OCI-LY7 (cell line): Measurements from ENCODE around the gene POGK. TPM values are rescaled to one million over a fixed set of nuclear protein-coding genes. Genes with fewer than 3 reads are reported as not detected.

Experiments
- BruUV-seq: library from RNA; stranded (reverse); fragments of 400-500 nt; replicated peaks from 2 replicates; lab custom pipeline; 2021; lab: Mats Ljungman, UMichigan
- CTCF ChIA-PET: fragments of 300-600 bp; sonication (Branson Sonifier 250); formaldehyde crosslinking; loops from one replicate; lab custom pipeline; 2022; ENCODE audit warnings: antibody characterized with exemption; ENCODE audit not compliant: unreplicated experiment; lab: Charles Lee
- POLR2A ChIA-PET: fragments of 300-600 bp; sonication (Branson Sonifier 250); formaldehyde crosslinking; loops from one replicate; lab custom pipeline; 2022; ENCODE audit warnings: antibody characterized with exemption; lab: Charles Lee
- DNase-seq: peaks from one replicate; pipeline ENCODE4 v3.0.0-alpha.2; 2015; ENCODE audit warnings: low spot score
- H2AFZ ChIP-seq: fragments of 200-600 bp; sonication (generic), shearing (Covaris generic); 2 replicates; pipeline ENCODE4 v1.6.1; 2014; ENCODE audit warnings: mild to moderate bottlenecking, antibody characterized with exemption, low read length, moderate library complexity
- H3K27ac ChIP-seq: fragments of 200-600 bp; sonication (generic); 2 replicates; pipeline ENCODE4 v1.5.1; 2014; ENCODE audit warnings: mixed run types, low read depth, mild to moderate bottlenecking, moderate library complexity, low read length, inconsistent platforms; ENCODE audit not compliant: poor library complexity, severe bottlenecking
- H3K36me3 ChIP-seq: fragments of 200-600 bp; sonication (generic); 2 replicates; pipeline ENCODE4 v1.6.1; 2014; ENCODE audit warnings: mild to moderate bottlenecking, antibody characterized with exemption, low read length, moderate library complexity, mixed read lengths; ENCODE audit not compliant: insufficient read depth
- H3K4me1 ChIP-seq: fragments of 200-600 bp; sonication (generic); 2 replicates; pipeline ENCODE4 v1.5.1; 2014; ENCODE audit warnings: mild to moderate bottlenecking, low read length; ENCODE audit not compliant: insufficient read depth, poor library complexity, severe bottlenecking
- H3K4me2 ChIP-seq: fragments of 200-600 bp; sonication (generic); 2 replicates; pipeline ENCODE4 v1.6.1; 2014; ENCODE audit warnings: mild to moderate bottlenecking, low read length
- H3K4me3 ChIP-seq: fragments of 200-600 bp; sonication (generic); 2 replicates; pipeline ENCODE4 v1.5.1; 2014; ENCODE audit warnings: mild to moderate bottlenecking, low read depth, low read length; ENCODE audit not compliant: poor library complexity, severe bottlenecking
- H3K79me2 ChIP-seq: fragments of 200-600 bp; sonication (generic); 2 replicates; pipeline ENCODE4 v1.6.1; 2016; ENCODE audit warnings: low read depth, mild to moderate bottlenecking, low read length, moderate library complexity, mixed read lengths; ENCODE audit not compliant: insufficient read depth
- H3K9me2 ChIP-seq: fragments of 200-600 bp; sonication (generic); 2 replicates; pipeline ENCODE4 v1.6.1; 2016; ENCODE audit warnings: mild to moderate bottlenecking, low read length, mixed read lengths; ENCODE audit not compliant: insufficient read depth
- H3K9me3 ChIP-seq: fragments of 200-600 bp; sonication (generic); 2 replicates; pipeline ENCODE4 v1.6.1; 2014; ENCODE audit warnings: mild to moderate bottlenecking, mixed run types, low read length, mixed read lengths
- H4K20me1 ChIP-seq: fragments of 200-600 bp; sonication (generic); 2 replicates; pipeline ENCODE4 v1.6.1; 2014; ENCODE audit warnings: mild to moderate bottlenecking, antibody characterized with exemption, low read length, moderate library complexity, mixed read lengths; ENCODE audit not compliant: insufficient read depth
- CTCF ChIP-seq: fragments of 200-600 bp; sonication (generic); conservative IDR thresholded peaks from 2 replicates; pipeline ENCODE4 v1.5.1; 2014; ENCODE audit warnings: mild to moderate bottlenecking, antibody characterized with exemption, low read length, moderate library complexity, mixed read lengths
- EZH2phosphoT487 ChIP-seq: fragments of 200-600 bp; sonication (generic); IDR thresholded peaks from 2 replicates; pipeline ENCODE4 v1.6.1; 2018; ENCODE audit warnings: low read depth, borderline replicate concordance, mild to moderate bottlenecking, mixed run types, antibody characterized with exemption, low read length, moderate library complexity, mixed read lengths
- intact Hi-C: fragments of 100-400 bp; cut with micrococcal nuclease; formaldehyde crosslinking; loops from one replicate; pipeline ENCODE4 v1.10.0; 2022; ENCODE audit not compliant: unreplicated experiment
- total RNA-seq, 2 experiments: library from RNA; depleted of rRNA in 1 of 2; stranded (reverse); fragments of >200 nt in 1 of 2; shearing (Covaris generic) in 1 of 2; gene quantifications; 2 replicates each; pipeline ENCODE4 v1.2.3, GENCODE V29; 2014 to 2022

The POGK gene
- total RNA-seq, 2 experiments from 2014 or later: 27.2 to 41.9 TPM

- no peaks in the 10 kb centered on the region for H3K79me2 ChIP-seq
- no TSS peak for BruUV-seq
- DNase-seq: no peak
- no peak for TF ChIP-seq EZH2phosphoT487
- no peak for TF ChIP-seq CTCF
- intact Hi-C loops: no loop called here
- no peak overlapping the region for H3K27ac ChIP-seq
- H2AFZ ChIP-seq: no peak overlapping the region
- POLR2A ChIA-PET: interaction anchor here (0.6 to 1.0 kb wide), 2 partner anchors 13 to 292 kb away, joined by 3 to 6 read pairs; no protein-coding TSS in a partner anchor
- CTCF ChIA-PET: no interaction called here
- no peaks in the 10 kb centered on the region for H3K36me3 ChIP-seq
- H4K20me1 ChIP-seq: no peaks in the 10 kb centered on the region
- no peaks in the 10 kb centered on the region for H3K9me2 ChIP-seq
- no peak overlapping the region for H3K4me3 ChIP-seq
- peaks cover 4% of the 10 kb centered on the region for H3K4me1 ChIP-seq
- no peaks in the 10 kb centered on the region for H3K9me3 ChIP-seq
- no peak overlapping the region for H3K4me2 ChIP-seq
Measured at GRCh38 chr1:166903232-166903631, 64.0 kb downstream of the POGK start.

GRCh38 chr1:166905136-166905535, 65.9 kb downstream of the POGK start:
- DNase-seq: no peak
- H2AFZ ChIP-seq: no peak overlapping the region
- POLR2A ChIA-PET: interaction anchor here (0.6 to 1.0 kb wide), 3 partner anchors 22 to 1689 kb away, joined by 3 read pairs; no protein-coding TSS in a partner anchor
- no peaks in the 10 kb centered on the region for H3K79me2 ChIP-seq
- H3K9me2 ChIP-seq: no peaks in the 10 kb centered on the region
- peaks cover 4% of the 10 kb centered on the region for H3K4me1 ChIP-seq
- no peaks in the 10 kb centered on the region for H4K20me1 ChIP-seq
- no peaks in the 10 kb centered on the region for H3K9me3 ChIP-seq
- CTCF ChIA-PET: interaction anchor here (1.6 kb wide), 1 partner anchor 153 kb away, joined by 3 read pairs; no protein-coding TSS in a partner anchor
- H3K27ac ChIP-seq: no peak overlapping the region
- TF ChIP-seq EZH2phosphoT487 (no peak), CTCF (no peak)
- no TSS peak for BruUV-seq
- intact Hi-C loops: no loop called here
- no peaks in the 10 kb centered on the region for H3K36me3 ChIP-seq
- H3K4me2 ChIP-seq: no peak overlapping the region
- H3K4me3 ChIP-seq: no peak overlapping the region

- H4K20me1 ChIP-seq: no peaks in the 10 kb centered on the region
- H3K27ac ChIP-seq: no peak overlapping the region
- intact Hi-C loops: no loop called here
- peaks cover 1% of the 10 kb centered on the region; the same call in 1 of the 2 replicates for H3K9me3 ChIP-seq
- no TSS peak for BruUV-seq
- no peak overlapping the region for H3K4me2 ChIP-seq
- TF ChIP-seq EZH2phosphoT487: no peak
- no peak for TF ChIP-seq CTCF
- H3K4me1 ChIP-seq: peaks cover 6% of the 10 kb centered on the region
- H3K36me3 ChIP-seq: no peaks in the 10 kb centered on the region
- H3K79me2 ChIP-seq: no peaks in the 10 kb centered on the region
- no peaks in the 10 kb centered on the region for H3K9me2 ChIP-seq
- no peak overlapping the region for H2AFZ ChIP-seq
- no peak overlapping the region for H3K4me3 ChIP-seq
- CTCF ChIA-PET: interaction anchor here (1.6 kb wide), 1 partner anchor 152 kb away, joined by 3 read pairs; no protein-coding TSS in a partner anchor
- POLR2A ChIA-PET: interaction anchor here (0.6 to 1.0 kb wide), 8 partner anchors 14 to 1283 kb away, joined by 3 read pairs; no protein-coding TSS in a partner anchor
- DNase-seq: no peak
Measured at GRCh38 chr1:166905900-166906299, 66.6 kb downstream of the POGK start.
